NT2/D1 (cell line): Measurements from ENCODE around the gene ADGRE3.

Experiments
- DNase-seq: peaks from one replicate; pipeline ENCODE4 v3.0.0-alpha.2; 2011; ENCODE audit warnings: low read depth, low spot score
- H3K27me3 ChIP-seq: 2 replicates; pipeline ENCODE4 v1.6.0; 2011; ENCODE audit warnings: mild to moderate bottlenecking; ENCODE audit not compliant: insufficient read length, insufficient read depth
- H3K36me3 ChIP-seq: 2 replicates; pipeline ENCODE4 v1.6.1; 2011; ENCODE audit warnings: mild to moderate bottlenecking, low read length, mixed read lengths; ENCODE audit not compliant: insufficient read depth, insufficient read length
- H3K4me1 ChIP-seq: 2 replicates; pipeline ENCODE4 v1.5.1; 2011; ENCODE audit not compliant: insufficient read depth, insufficient read length
- H3K4me3 ChIP-seq: 2 replicates; pipeline ENCODE4 v1.5.1; 2011; ENCODE audit warnings: low read depth; ENCODE audit not compliant: insufficient read length
- H3K9ac ChIP-seq: 2 replicates; pipeline ENCODE4 v1.6.0; 2011; ENCODE audit warnings: low read depth; ENCODE audit not compliant: insufficient read length
- H3K9me3 ChIP-seq: 2 replicates; pipeline ENCODE4 v1.5.1; 2011; ENCODE audit warnings: mild to moderate bottlenecking, low read length; ENCODE audit not compliant: insufficient read depth
- SUZ12 ChIP-seq: IDR thresholded peaks from 2 replicates; pipeline ENCODE4 v1.6.1; 2011; ENCODE audit not compliant: insufficient read length, insufficient read depth; ENCODE audit errors: extremely low read depth
- YY1 ChIP-seq: IDR thresholded peaks from 2 replicates; pipeline ENCODE4 v1.6.1; 2011; ENCODE audit not compliant: insufficient read length, insufficient read depth
- ZNF274 ChIP-seq: IDR thresholded peaks from 2 replicates; pipeline ENCODE4 v1.6.1; 2011; ENCODE audit warnings: mild to moderate bottlenecking, low read depth, low read length

ADGRE3 gene

DNA sequence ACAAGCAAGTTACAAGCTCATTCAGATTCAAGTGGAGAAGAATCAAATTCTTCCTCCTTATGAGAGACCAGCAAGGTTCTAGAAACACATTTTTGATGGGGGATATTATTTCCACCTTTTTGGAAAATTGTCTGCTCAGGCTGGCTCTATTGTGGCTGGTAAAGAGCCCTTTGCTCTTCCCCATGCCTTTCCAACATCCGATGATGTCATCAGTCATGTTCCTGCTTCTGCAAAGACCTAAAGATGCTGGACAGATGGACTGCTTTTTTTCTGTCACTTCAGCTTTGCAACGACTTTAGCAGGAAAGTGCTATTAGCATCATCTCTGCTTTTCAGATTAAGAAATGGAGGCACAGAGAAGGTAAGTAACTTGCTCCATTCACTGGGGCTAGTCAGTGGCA, 4.2 kb downstream of the ADGRE3 start:
- Histone ChIP-seq H3K9ac (no peak overlapping the region), H3K27me3 (no peaks in the 10 kb centered on the region), H3K4me1 (no peaks in the 10 kb centered on the region), H3K4me3 (no peak overlapping the region), H3K9me3 (peaks cover 12% of the 10 kb centered on the region; the same call in 1 of the 2 replicates), H3K36me3 (no peaks in the 10 kb centered on the region)
- TF ChIP-seq YY1 (no peak), SUZ12 (no peak), ZNF274 (no peak)
- DNase-seq, result no peak

DNA sequence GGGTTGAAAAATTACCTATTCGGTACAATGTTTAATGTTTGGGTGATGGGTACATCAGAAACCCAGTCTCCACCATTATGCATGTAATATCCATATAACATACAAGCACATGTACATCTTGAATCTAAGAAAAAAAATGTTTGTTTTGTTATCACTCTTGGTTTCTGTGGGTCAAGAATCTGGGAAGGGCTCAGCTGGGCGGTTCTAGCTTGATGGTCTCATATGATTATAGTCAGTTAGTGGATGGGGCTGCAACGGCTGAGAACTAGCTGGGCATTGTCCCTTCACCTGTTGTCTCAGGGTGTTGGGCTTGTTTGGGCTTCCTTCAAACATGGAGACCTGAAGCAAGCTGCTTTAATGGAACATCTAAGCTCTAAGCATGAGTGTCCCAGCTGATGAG, 4.7 kb downstream of the ADGRE3 start:
- H3K9me3 ChIP-seq, result peaks cover 12% of the 10 kb centered on the region; the same call in 1 of the 2 replicates
- no peaks in the 10 kb centered on the region for H3K4me1 ChIP-seq
- H3K27me3 ChIP-seq, result no peaks in the 10 kb centered on the region
- H3K9ac ChIP-seq, result no peak overlapping the region
- H3K4me3 ChIP-seq, result no peak overlapping the region
- H3K36me3 ChIP-seq, result no peaks in the 10 kb centered on the region
- no peak for DNase-seq
- TF ChIP-seq SUZ12 (no peak), ZNF274 (no peak), YY1 (no peak)

DNA sequence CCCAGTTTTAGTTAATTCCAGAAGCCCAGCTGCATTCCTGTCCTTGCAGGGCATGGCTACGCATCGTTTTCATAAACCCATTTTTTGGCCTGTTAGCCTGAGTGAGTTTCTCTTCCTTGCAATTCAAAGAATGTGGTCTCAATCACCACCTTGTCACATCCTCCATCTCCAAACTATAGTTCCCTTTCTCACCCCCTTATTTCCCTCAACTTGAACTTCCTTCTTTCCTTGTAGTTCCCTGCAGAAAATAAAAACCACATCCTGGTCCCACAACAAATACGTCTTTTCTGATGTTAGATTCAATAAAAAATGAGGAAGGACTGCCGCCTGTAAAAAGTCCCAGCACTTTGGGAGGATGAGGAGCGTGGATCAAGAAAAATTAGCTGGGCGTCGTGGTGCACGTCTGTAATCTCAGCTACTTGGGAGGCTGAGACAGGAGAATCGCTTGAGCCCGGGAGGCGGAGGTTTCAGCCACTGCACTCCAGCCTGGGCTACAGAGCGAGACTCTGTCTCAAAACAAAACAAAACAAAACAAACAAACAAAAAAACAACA, 13.2 kb downstream of the ADGRE3 start:
- Histone ChIP-seq H3K4me1 (no peaks in the 10 kb centered on the region), H3K9me3 (no peaks in the 10 kb centered on the region), H3K9ac (no peak overlapping the region), H3K27me3 (no peaks in the 10 kb centered on the region), H3K4me3 (no peak overlapping the region), H3K36me3 (no peaks in the 10 kb centered on the region)
- no peak for TF ChIP-seq SUZ12
- no peak for TF ChIP-seq ZNF274
- no peak for TF ChIP-seq YY1
- no peak for DNase-seq

DNA sequence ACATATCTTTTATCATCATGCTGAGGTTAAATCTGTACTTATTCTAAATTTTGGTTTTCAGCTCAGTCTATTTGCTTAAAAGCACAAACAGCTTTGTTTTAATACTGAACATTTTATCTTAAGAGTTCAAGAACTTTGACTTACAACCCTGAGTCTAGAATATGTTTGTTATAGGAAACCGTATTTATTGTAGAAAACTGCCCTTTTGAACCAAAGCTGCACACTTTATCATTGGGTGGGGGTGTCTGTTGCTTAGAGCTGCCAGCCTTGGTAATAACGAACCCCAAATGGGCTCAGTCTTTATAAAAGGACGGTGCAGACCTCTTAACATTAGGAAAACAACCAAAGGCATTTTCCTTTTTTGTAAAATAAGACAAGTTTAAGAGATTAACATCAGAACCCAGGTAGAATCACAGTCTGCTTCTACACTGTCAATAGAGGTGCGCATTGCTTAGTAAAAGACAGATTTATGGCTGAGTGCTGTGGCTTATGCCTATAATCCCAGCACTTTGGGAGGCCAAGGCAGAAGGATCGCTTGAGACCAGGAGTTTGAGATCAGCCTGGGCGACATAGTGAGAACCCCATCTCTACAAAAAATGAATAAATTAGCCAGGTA, 14.7 kb downstream of the ADGRE3 start:
- Histone ChIP-seq H3K4me1 (no peaks in the 10 kb centered on the region), H3K27me3 (no peaks in the 10 kb centered on the region), H3K9ac (no peak overlapping the region), H3K4me3 (no peak overlapping the region), H3K36me3 (no peaks in the 10 kb centered on the region), H3K9me3 (no peaks in the 10 kb centered on the region)
- no peak for DNase-seq
- TF ChIP-seq ZNF274 (no peak), YY1 (no peak), SUZ12 (no peak)

DNA sequence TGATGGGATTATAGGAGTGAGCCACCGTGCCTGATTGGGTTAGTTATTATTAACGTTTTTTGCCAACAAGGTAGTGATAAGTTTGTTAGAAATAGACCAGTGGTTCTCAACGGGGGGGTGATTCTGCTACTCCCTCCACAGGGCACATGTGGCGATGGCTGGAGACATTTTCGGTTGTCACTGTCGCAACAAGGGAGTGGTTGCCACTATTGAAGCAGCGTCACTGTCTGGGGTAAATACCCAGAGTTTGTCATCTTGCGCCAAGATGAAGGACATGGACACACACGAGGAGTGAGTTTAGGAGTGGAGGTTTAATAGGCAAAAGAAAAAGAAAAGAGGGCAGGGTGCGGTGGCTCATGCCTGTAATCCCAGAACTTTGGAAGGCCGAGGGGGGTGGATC, 18.9 kb downstream of the ADGRE3 start:
- Histone ChIP-seq H3K27me3 (peaks cover 6% of the 10 kb centered on the region), H3K4me1 (no peaks in the 10 kb centered on the region), H3K9ac (no peak overlapping the region), H3K4me3 (no peak overlapping the region), H3K9me3 (no peaks in the 10 kb centered on the region), H3K36me3 (no peaks in the 10 kb centered on the region)
- TF ChIP-seq SUZ12 (no peak), YY1 (no peak)
- no peak for DNase-seq

DNA sequence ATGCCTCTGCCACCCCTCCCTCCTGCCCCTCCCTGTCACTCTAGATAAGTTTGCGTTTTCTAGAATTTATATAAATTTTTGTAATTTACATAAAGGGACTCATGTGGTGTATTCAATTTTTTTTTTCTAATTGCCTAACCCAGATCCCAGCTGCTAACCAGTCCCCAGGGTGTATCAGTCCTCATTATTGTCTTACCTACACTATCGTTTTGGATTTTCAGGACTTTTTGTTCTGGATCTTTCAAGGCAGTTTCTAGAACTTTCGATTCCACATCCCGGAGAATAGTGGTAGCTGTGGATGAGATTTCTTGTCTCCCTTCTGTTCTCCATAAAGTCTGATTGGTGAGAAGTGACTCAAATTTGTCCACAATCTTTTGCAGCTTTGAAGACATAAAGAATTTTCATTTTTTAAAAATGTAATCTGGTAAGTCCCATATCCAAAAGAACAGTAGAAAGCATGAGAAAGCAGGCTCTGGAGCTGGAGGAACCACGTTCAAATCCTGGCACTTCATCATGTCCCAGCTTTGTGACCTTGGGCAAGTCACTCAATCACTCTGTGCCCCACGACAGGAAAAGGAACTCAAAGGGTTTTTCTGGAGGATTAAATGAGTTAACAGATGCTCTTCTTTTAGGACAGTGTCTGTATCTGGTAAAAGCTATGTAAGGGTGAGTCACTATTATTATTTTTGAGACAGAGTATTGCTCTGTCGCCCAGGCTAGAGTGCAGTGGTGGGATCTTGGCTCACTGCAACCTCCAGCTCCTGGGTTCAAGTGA, 19.7 kb downstream of the ADGRE3 start:
- Histone ChIP-seq H3K9ac (no peak overlapping the region), H3K4me3 (no peak overlapping the region), H3K36me3 (no peaks in the 10 kb centered on the region), H3K4me1 (no peaks in the 10 kb centered on the region), H3K27me3 (peaks cover 13% of the 10 kb centered on the region), H3K9me3 (no peaks in the 10 kb centered on the region)
- DNase-seq, result no peak
- TF ChIP-seq SUZ12 (no peak), ZNF274 (no peak), YY1 (no peak)

DNA sequence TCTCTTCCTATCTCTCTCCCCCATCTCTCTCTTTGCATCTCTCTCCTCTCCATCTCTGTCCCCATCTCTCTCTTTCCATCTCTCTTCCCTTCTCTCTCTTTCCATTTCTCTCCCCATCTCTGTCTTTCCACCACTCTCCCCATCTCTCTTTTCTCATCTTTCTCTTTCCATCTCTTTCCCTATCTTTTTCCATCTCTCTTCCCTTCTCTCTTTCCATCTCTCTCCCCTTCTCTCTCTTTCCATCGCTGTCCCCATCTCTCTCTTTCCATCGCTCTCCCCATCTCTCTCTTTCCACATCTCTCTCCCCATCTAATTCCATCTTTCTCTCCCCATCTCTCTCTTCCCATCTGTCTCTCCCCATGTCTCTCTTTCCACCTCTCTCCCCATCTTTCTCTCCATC, 24.5 kb downstream of the ADGRE3 start:
- no peak overlapping the region for H3K9ac ChIP-seq
- H3K9me3 ChIP-seq, result no peaks in the 10 kb centered on the region
- DNase-seq, result no peak
- H3K27me3 ChIP-seq, result peaks cover 24% of the 10 kb centered on the region
- peaks cover 4% of the 10 kb centered on the region for H3K4me1 ChIP-seq
- H3K36me3 ChIP-seq, result no peaks in the 10 kb centered on the region
- no peak overlapping the region for H3K4me3 ChIP-seq
- no peak for TF ChIP-seq ZNF274
- no peak for TF ChIP-seq YY1
- no peak for TF ChIP-seq SUZ12
